ENCODE results near the gene CDKL5. TPM values are rescaled to one million over a fixed set of nuclear protein-coding genes. Genes with fewer than 3 reads are reported as not detected.

Gene CDKL5
- polyA plus RNA-seq, 2 of the 4 experiments (the other 2 are of a cell fraction): 5.4 to 22.8 TPM

DNA sequence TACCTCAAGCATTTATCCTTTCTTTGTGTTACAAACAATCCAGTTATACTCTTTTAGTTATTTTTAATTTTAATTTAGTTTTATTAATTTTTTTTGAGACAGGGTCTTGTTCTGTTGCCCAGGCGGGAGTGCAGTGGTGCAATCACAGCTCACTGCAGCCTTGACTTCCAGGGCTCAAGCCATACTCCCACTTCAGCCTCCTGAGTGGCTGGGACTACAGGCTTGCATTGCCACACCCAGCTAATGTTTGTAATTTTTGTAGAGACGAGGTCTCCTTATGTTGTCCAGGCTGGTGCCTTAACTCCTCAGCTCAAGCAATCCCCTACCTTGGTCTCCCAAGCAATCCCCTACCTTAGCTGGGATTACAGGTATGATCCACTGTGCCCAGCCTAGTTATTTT is 45.9 kb downstream of the CDKL5 start:
- ATAC-seq (no peak), FAIRE-seq (no peak), DNase-seq (ENCODE audit: low read depth in 1 of 2, low spot score in 1 of 2) (no peak)
- CTCF ChIA-PET: interaction anchor here (1.1 to 1.2 kb wide), 2 partner anchors 9 to 59 kb away, joined by 3 to 5 read pairs; no protein-coding TSS in a partner anchor
- WGBS (ENCODE audit: missing lambda C conversion rate): 93% methylated on average over 2 of the region's 2 CpGs
- Histone ChIP-seq H3K4me3 (no peak overlapping the region), H3K4me2 (no peak overlapping the region), H3K4me1 (peaks cover 3% of the 10 kb centered on the region; the same call in 2 of the 3 replicates), H3K27ac (no peak overlapping the region), H3K9me3 (no peaks in the 10 kb centered on the region)
- TF ChIP-seq FOSL2 (IDR thresholded peaks at IDR 0.05) (no peak), FOSL2 (CRISPR knock-in tag; IDR thresholded peaks at IDR 0.05) (no peak), HDAC2 (IDR thresholded peaks at IDR 0.05) (no peak), ZC3H11A (IDR thresholded peaks at IDR 0.05) (no peak), EP300 (IDR thresholded peaks at IDR 0.05) (no peak), KDM5A (IDR thresholded peaks at IDR 0.05) (no peak), HOXB13 (CRISPR knock-in tag; IDR thresholded peaks at IDR 0.05; ENCODE audit: low read depth) (no peak), GATA3 (IDR thresholded peaks at IDR 0.05; ENCODE audit: borderline replicate concordance) (no peak), JUN (IDR thresholded peaks at IDR 0.05) (no peak)
- TF ChIP-seq, protein P1, sequence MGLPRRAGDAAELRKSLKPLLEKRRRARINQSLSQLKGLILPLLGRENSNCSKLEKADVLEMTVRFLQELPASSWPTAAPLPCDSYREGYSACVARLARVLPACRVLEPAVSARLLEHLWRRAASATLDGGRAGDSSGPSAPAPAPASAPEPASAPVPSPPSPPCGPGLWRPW (IDR thresholded peaks at IDR 0.05): no peak
- TF ChIP-seq, protein P2, sequence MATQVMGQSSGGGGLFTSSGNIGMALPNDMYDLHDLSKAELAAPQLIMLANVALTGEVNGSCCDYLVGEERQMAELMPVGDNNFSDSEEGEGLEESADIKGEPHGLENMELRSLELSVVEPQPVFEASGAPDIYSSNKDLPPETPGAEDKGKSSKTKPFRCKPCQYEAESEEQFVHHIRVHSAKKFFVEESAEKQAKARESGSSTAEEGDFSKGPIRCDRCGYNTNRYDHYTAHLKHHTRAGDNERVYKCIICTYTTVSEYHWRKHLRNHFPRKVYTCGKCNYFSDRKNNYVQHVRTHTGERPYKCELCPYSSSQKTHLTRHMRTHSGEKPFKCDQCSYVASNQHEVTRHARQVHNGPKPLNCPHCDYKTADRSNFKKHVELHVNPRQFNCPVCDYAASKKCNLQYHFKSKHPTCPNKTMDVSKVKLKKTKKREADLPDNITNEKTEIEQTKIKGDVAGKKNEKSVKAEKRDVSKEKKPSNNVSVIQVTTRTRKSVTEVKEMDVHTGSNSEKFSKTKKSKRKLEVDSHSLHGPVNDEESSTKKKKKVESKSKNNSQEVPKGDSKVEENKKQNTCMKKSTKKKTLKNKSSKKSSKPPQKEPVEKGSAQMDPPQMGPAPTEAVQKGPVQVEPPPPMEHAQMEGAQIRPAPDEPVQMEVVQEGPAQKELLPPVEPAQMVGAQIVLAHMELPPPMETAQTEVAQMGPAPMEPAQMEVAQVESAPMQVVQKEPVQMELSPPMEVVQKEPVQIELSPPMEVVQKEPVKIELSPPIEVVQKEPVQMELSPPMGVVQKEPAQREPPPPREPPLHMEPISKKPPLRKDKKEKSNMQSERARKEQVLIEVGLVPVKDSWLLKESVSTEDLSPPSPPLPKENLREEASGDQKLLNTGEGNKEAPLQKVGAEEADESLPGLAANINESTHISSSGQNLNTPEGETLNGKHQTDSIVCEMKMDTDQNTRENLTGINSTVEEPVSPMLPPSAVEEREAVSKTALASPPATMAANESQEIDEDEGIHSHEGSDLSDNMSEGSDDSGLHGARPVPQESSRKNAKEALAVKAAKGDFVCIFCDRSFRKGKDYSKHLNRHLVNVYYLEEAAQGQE (IDR thresholded peaks at IDR 0.05): no peak
- TF ChIP-seq, protein P3, sequence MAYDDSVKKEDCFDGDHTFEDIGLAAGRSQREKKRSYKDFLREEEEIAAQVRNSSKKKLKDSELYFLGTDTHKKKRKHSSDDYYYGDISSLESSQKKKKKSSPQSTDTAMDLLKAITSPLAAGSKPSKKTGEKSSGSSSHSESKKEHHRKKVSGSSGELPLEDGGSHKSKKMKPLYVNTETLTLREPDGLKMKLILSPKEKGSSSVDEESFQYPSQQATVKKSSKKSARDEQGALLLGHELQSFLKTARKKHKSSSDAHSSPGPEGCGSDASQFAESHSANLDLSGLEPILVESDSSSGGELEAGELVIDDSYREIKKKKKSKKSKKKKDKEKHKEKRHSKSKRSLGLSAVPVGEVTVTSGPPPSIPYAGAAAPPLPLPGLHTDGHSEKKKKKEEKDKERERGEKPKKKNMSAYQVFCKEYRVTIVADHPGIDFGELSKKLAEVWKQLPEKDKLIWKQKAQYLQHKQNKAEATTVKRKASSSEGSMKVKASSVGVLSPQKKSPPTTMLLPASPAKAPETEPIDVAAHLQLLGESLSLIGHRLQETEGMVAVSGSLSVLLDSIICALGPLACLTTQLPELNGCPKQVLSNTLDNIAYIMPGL (CRISPR knock-in tag; IDR thresholded peaks at IDR 0.05; ENCODE audit: borderline replicate concordance): no peak
- TF ChIP-seq, protein P4, sequence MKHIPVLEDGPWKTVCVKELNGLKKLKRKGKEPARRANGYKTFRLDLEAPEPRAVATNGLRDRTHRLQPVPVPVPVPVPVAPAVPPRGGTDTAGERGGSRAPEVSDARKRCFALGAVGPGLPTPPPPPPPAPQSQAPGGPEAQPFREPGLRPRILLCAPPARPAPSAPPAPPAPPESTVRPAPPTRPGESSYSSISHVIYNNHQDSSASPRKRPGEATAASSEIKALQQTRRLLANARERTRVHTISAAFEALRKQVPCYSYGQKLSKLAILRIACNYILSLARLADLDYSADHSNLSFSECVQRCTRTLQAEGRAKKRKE (CRISPR knock-in tag; IDR thresholded peaks at IDR 0.05; ENCODE audit: low read depth): no peak
- TF ChIP-seq, protein P5, sequence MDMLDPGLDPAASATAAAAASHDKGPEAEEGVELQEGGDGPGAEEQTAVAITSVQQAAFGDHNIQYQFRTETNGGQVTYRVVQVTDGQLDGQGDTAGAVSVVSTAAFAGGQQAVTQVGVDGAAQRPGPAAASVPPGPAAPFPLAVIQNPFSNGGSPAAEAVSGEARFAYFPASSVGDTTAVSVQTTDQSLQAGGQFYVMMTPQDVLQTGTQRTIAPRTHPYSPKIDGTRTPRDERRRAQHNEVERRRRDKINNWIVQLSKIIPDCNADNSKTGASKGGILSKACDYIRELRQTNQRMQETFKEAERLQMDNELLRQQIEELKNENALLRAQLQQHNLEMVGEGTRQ (IDR thresholded peaks at IDR 0.05): no peak
- POLR2A ChIA-PET: no interaction called here

DNA sequence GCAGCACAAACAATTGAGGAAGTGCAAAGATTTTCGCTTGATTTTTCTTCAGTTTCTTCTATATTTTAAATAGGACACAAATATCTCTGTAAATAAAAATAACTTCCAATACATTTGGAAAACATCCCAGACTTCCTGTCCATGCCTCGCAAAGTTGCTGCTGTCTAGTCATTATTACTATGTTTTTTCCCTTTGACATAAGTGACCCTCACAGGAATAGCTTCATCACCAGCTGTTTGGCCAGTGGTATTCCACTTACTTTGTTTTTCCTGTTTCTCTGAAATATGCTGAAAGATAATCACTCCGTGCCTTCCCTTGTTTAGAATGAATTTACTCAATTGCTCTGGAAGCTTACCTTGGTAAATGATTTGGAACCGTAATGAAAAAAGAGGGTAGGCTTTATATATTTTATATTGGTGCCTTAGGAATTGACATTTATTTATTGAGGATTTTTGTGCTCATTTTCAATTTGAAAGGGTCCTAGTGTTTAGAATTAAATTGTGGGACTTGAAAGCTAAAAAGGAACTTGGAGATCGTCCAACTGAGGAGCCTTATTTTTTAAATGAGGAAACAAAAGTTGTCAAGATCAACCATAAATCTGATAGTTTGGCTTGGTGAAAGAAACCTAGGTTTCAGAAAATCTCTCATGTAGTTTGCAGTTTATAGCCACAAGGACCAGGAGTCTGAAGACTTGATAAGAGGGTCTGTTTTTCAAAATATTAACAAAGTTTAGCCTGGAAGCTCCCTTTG is 65.6 kb downstream of the CDKL5 start:
- no peak for DNase-seq (ENCODE audit: low read depth in 1 of 2, low spot score in 1 of 2)
- Histone ChIP-seq H3K9me3 (no peaks in the 10 kb centered on the region), H3K4me1 (no peaks in the 10 kb centered on the region), H3K4me3 (no peak overlapping the region), H3K4me2 (no peak overlapping the region), H3K27ac (no peak overlapping the region)
- no peak for FAIRE-seq
- CTCF ChIA-PET: interaction anchor here (0.6 kb wide), 1 partner anchor 632 kb away, joined by 3 read pairs; no protein-coding TSS in a partner anchor
- 85% methylated on average over 5 of the region's 5 CpGs for WGBS (ENCODE audit: missing lambda C conversion rate)
- no peak for TF ChIP-seq RAD21 (conservative IDR thresholded peaks at IDR 0.05 in 1 of 2, IDR thresholded peaks at IDR 0.05 in 1 of 2)
- TF ChIP-seq HOXB5 (CRISPR knock-in tag; IDR thresholded peaks at IDR 0.05): no peak
- TF ChIP-seq SMC3 (IDR thresholded peaks at IDR 0.05): no peak
- TF ChIP-seq HOXA7 (CRISPR knock-in tag; IDR thresholded peaks at IDR 0.05): no peak
- TF ChIP-seq GATA3 (IDR thresholded peaks at IDR 0.05; ENCODE audit: borderline replicate concordance): no peak
- TF ChIP-seq NR3C1 (IDR thresholded peaks at IDR 0.05): no peak
- TF ChIP-seq RFX5 (IDR thresholded peaks at IDR 0.05): no peak
- TF ChIP-seq, protein P6, sequence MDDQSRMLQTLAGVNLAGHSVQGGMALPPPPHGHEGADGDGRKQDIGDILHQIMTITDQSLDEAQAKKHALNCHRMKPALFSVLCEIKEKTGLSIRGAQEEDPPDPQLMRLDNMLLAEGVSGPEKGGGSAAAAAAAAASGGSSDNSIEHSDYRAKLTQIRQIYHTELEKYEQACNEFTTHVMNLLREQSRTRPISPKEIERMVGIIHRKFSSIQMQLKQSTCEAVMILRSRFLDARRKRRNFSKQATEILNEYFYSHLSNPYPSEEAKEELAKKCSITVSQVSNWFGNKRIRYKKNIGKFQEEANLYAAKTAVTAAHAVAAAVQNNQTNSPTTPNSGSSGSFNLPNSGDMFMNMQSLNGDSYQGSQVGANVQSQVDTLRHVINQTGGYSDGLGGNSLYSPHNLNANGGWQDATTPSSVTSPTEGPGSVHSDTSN (IDR thresholded peaks at IDR 0.05): no peak
- TF ChIP-seq POLR2A (IDR thresholded peaks at IDR 0.05; ENCODE audit: low read length): no peak
- TF ChIP-seq JUNB (IDR thresholded peaks at IDR 0.05): no peak
- TF ChIP-seq SREBF2 (IDR thresholded peaks at IDR 0.05): no peak
- POLR2A ChIA-PET: no interaction called here
- ATAC-seq: no peak

All from A549 (cell line).